Anterior cingulate cortex (tissue), 58 donors: Measurements from ENCODE around the gene EFCAB13.
"Not testable (repeated sequence)": the region's sequence is repeated elsewhere in the genome, so short reads cannot be mapped to it uniquely, and the experiment has no call there.

Source experiments
- DNase-seq, 58 donors: peaks; one replicate each; lab custom pipeline; 2025; lab: John Stamatoyannopoulos, UW

EFCAB13 gene

GRCh38 chr17:47423406-47424295 lies 99.9 kb downstream of the EFCAB13 start:
- DNase-seq = peak in 2 of 58 donors; percentile 1 to 8

- DNase-seq = not testable (repeated sequence)
Measured at GRCh38 chr17:47425233-47425632, 101.5 kb downstream of the EFCAB13 start.

- DNase-seq = not testable (repeated sequence)
Measured at GRCh38 chr17:47425887-47426635, 102.3 kb downstream of the EFCAB13 start.

- DNase-seq = no peak
Measured at GRCh38 chr17:47427985-47428384, 104.2 kb downstream of the EFCAB13 start.

- not testable (repeated sequence) for DNase-seq
Measured at GRCh38 chr17:47432240-47432639, 108.5 kb downstream of the EFCAB13 start.

- DNase-seq = no peak
Measured at GRCh38 chr17:47465165-47465564, 141.4 kb downstream of the EFCAB13 start.

GRCh38 chr17:47466976-47467375 lies 143.2 kb downstream of the EFCAB13 start:
- not testable (repeated sequence) for DNase-seq

GRCh38 chr17:47470836-47471235 lies 147.1 kb downstream of the EFCAB13 start:
- DNase-seq = no peak

GRCh38 chr17:47472073-47472472 lies 148.3 kb downstream of the EFCAB13 start:
- not testable (repeated sequence) for DNase-seq
